Measurements from ENCODE around the gene EMC9.

- TF ChIP-seq CTCF (IDR thresholded peaks at IDR 0.05), result no peak
- TF ChIP-seq POLR2A (IDR thresholded peaks at IDR 0.05), result no peak
These were observed 36.5 kb upstream of the EMC9 start for GRCh38 chr14:24177891-24178290.
